HepG2 (cell line): ENCODE measurements around the gene POFUT2. TPM values are rescaled to one million over a fixed set of nuclear protein-coding genes. Genes with fewer than 3 reads are reported as not detected.

Experiments
- ATAC-seq: fragments of 200-7000 bp; cut with Tn5 transposase; 3 replicates; pipeline ENCODE4 v1.9.1; 2020; ENCODE audit warnings: mild to moderate bottlenecking, moderate library complexity
- BruUV-seq: library from RNA; stranded (reverse); fragments of 400-500 nt; replicated peaks from 2 replicates; lab custom pipeline; 2021; lab: Mats Ljungman, UMichigan
- CTCF ChIA-PET: fragments of 300-600 bp; formaldehyde crosslinking; extraction: SDS; loops from one replicate; lab custom pipeline; 2021; ENCODE audit warnings: low total read pairs, inconsistent platforms, low intra/inter-chr PET ratio; lab: Yijun Ruan, JAX
- POLR2A ChIA-PET: fragments of 350-600 bp; sonication (Branson Sonifier 250); formaldehyde crosslinking; loops from one replicate; lab custom pipeline; 2020; ENCODE audit warnings: antibody characterized with exemption, inconsistent platforms; lab: Yijun Ruan, JAX
- DNase-seq: peaks from one replicate; pipeline ENCODE4 v3.0.0-alpha.2; 2015; ENCODE audit warnings: low spot score
- FAIRE-seq: peaks from 3 replicates; lab custom pipeline; 2011; peaks lifted over from hg19 to GRCh38; lab: Jason Lieb, UNC
- H2AFZ ChIP-seq: one replicate; pipeline ENCODE4 v1.6.1; 2011; ENCODE audit warnings: low read length, inconsistent platforms
- H3K27ac ChIP-seq: fragments of 300-600 bp; 3 replicates; pipeline ENCODE4 v1.8.0; 2011; ENCODE audit warnings: mixed run types, mild to moderate bottlenecking, mixed read lengths, low read length, inconsistent platforms; ENCODE audit not compliant: insufficient read depth; ENCODE audit errors: extremely low read length
- H3K27me3 ChIP-seq, 2 experiments: fragments of 200-600 bp in 1 of 2; 2 replicates in 1 of 2; 3 replicates in 1 of 2; pipeline versions ENCODE4 v1.6.0 to v1.8.0; 2011; ENCODE audit warnings: low read length in 2 of 2, mild to moderate bottlenecking in 2 of 2, moderate library complexity in 2 of 2, inconsistent platforms in 1 of 2; ENCODE audit not compliant: insufficient read depth in 2 of 2, control insufficient read depth in 1 of 2
- H3K36me3 ChIP-seq, 2 experiments: fragments of 200-600 bp in 1 of 2; replicated peaks in 1 of 2; 2 replicates in 1 of 2; 3 replicates in 1 of 2; pipeline versions ENCODE4 v1.5.1 to v1.8.0; 2011; ENCODE audit warnings: low read length in 2 of 2, inconsistent platforms in 1 of 2; ENCODE audit not compliant: insufficient read depth in 2 of 2, control insufficient read depth in 1 of 2
- H3K4me1 ChIP-seq: 2 replicates; pipeline ENCODE4 v1.5.1; 2012; ENCODE audit warnings: low read length, inconsistent platforms; ENCODE audit not compliant: insufficient read depth
- H3K4me2 ChIP-seq: 2 replicates; pipeline ENCODE4 v1.6.0; 2011; ENCODE audit warnings: low read depth, low read length, inconsistent platforms
- H3K4me3 ChIP-seq, 3 experiments: fragments of 200-600 bp in 1 of 3; sonication (generic), shearing (Covaris generic) in 1 of 3; replicated peaks in 1 of 3; 2 replicates each; pipeline ENCODE4 v1.5.1; 2011 to 2016; ENCODE audit warnings: low read length in 3 of 3, inconsistent platforms in 2 of 3, low read depth in 2 of 3, mild to moderate bottlenecking in 2 of 3, control low read depth in 1 of 3, mixed read lengths in 1 of 3; ENCODE audit not compliant: insufficient read depth in 1 of 3
- H3K79me2 ChIP-seq: one replicate; pipeline ENCODE4 v1.6.1; 2011; ENCODE audit warnings: low read length, inconsistent platforms; ENCODE audit not compliant: insufficient read depth
- H3K9ac ChIP-seq: 2 replicates; pipeline ENCODE4 v1.6.0; 2011; ENCODE audit warnings: mild to moderate bottlenecking, low read depth, low read length, inconsistent platforms; ENCODE audit not compliant: insufficient read depth
- H3K9me3 ChIP-seq: 2 replicates; pipeline ENCODE4 v1.5.1; 2012; ENCODE audit warnings: mild to moderate bottlenecking, low read length
- H4K20me1 ChIP-seq: 2 replicates; pipeline ENCODE4 v1.6.0; 2011; ENCODE audit warnings: inconsistent platforms, mild to moderate bottlenecking, low read length, moderate library complexity; ENCODE audit not compliant: insufficient read depth
- AKAP8 ChIP-seq: sonication (generic); formaldehyde crosslinking; IDR thresholded peaks from 2 replicates; pipeline ENCODE4 v1.5.1; 2020; ENCODE audit warnings: mild to moderate bottlenecking, missing genetic modification reagents
- HOXD1 ChIP-seq: sonication (generic); formaldehyde crosslinking; IDR thresholded peaks from 2 replicates; pipeline ENCODE4 v1.5.0; 2020; ENCODE audit warnings: missing genetic modification reagents
- ISL2 ChIP-seq: sonication (generic); formaldehyde crosslinking; IDR thresholded peaks from 2 replicates; pipeline ENCODE4 v1.5.0; 2020; ENCODE audit warnings: missing genetic modification reagents
- NFYC ChIP-seq: IDR thresholded peaks from 2 replicates; pipeline ENCODE4 v1.6.1; 2016; ENCODE audit warnings: missing genetic modification reagents, missing compliant biosample characterization
- ZFP1 ChIP-seq: IDR thresholded peaks from 2 replicates; pipeline ENCODE4 v1.6.1; 2016
- ZNF12 ChIP-seq: sonication (generic); formaldehyde crosslinking; IDR thresholded peaks from 2 replicates; pipeline ENCODE4 v1.5.0; 2020; ENCODE audit warnings: missing genetic modification reagents
- ZNF24 ChIP-seq: fragments of 450-650 bp; IDR thresholded peaks from 2 replicates; pipeline ENCODE4 v1.6.1; 2017; ENCODE audit warnings: antibody characterized with exemption, mild to moderate bottlenecking
- ZNF530 ChIP-seq: sonication (generic); formaldehyde crosslinking; IDR thresholded peaks from 2 replicates; pipeline ENCODE4 v1.5.0; 2020; ENCODE audit warnings: low read depth, mild to moderate bottlenecking, missing genetic modification reagents
- ZNF619 ChIP-seq: sonication (generic); formaldehyde crosslinking; IDR thresholded peaks from 2 replicates; pipeline ENCODE4 v1.4.0; 2020; ENCODE audit warnings: mild to moderate bottlenecking, missing genetic modification reagents
- WGBS: methylation state at CpG from one replicate; pipeline ENCODE4 v1.1.6; 2017; ENCODE audit warnings: low lambda C conversion rate; 5-methylcytosine and 5-hydroxymethylcytosine counted together
- in situ Hi-C: cut with HindIII; loops from 2 replicates; pipeline ENCODE4 v1.10.0; 2017; ENCODE audit warnings: low pct_unique_long_range_greater_than_20kb; ENCODE audit not compliant: extremely low pct_ligation_motif_present
- intact Hi-C: fragments of 100-400 bp; cut with micrococcal nuclease; formaldehyde crosslinking; loops from one replicate; pipeline ENCODE4 v1.10.0; 2022; ENCODE audit not compliant: unreplicated experiment
- polyA plus RNA-seq, 8 experiments: library from polyadenylated mRNA; depleted of rRNA in 3 of 8; stranded (reverse) in 7 of 8; unstranded in 1 of 8; fragments of >200 nt; fragmentation: Illumina TruSeq in 4 of 8; extraction: Trizol in 4 of 8; gene quantifications; 2 replicates each; pipeline versions ENCODE4 v1.2.1 to v1.2.3, GENCODE V29; 2011 to 2016; ENCODE audit warnings: low read depth in 4 of 8, missing spikeins in 1 of 8, mixed read lengths in 1 of 8; ENCODE audit not compliant: insufficient read depth in 1 of 8
- total RNA-seq, 5 experiments: library from RNA; depleted of rRNA; stranded (reverse); fragments of >200 nt; fragmentation: Illumina TruSeq; extraction: Trizol; gene quantifications; 2 replicates each; pipeline ENCODE4 v1.2.3, GENCODE V29; 2016; ENCODE audit warnings: low read depth in 1 of 5

POFUT2 gene
- total and polyA plus RNA-seq, 2 of the 13 experiments (the other 11 are each of a cell fraction or from before 2014, with no cell fraction given), result 22.8 to 24.0 TPM

DNA sequence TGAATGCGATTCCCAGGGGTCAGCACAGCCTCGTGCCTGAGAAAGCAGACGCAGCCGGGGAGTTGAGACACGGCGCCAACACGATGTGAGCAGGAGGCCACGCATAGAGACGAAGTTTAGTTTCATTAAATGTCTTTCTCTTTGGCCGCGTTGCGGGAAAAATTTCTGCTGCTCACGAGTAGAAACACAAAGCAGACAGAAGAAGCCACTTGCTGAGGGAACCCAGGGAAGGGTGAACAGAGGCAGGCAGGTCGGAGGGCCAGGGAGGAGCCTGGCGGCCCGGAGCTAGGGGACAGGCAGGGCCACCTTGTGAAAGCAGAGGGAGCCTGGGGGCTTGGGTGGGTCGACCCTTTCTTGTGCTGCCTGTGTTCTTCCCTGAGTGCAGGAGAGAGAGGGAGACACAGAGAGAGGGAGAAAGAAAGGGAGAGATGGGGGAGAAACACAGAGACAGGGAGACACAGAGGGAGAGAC, 33.2 kb downstream of the POFUT2 start (continued):
- TF ChIP-seq AKAP8 (CRISPR knock-in tag) (no peak), ZNF24 (no peak), ZFP1 (no peak), ZNF12 (CRISPR knock-in tag) (no peak)

GRCh38 chr21:45253633-45254459, 33.8 kb downstream of the POFUT2 start:
- peaks cover 48% of the 10 kb centered on the region for H3K4me1 ChIP-seq
- no peak overlapping the region for H3K4me2 ChIP-seq
- in situ Hi-C loops (no loop called here), intact Hi-C loops (no loop called here)
- ChIA-PET CTCF (no interaction called here), POLR2A (no interaction called here)
- no peak for DNase-seq
- WGBS, result 55% methylated on average over 19 of the region's 28 CpGs
- no peak overlapping the region for H3K4me3 ChIP-seq
- TF ChIP-seq ISL2 (no peak), ZNF530 (CRISPR knock-in tag) (no peak), ZNF619 (CRISPR knock-in tag) (no peak), NFYC (no peak), HOXD1 (CRISPR knock-in tag) (no peak)
- FAIRE-seq, result no peak
- peaks cover 4% of the 10 kb centered on the region; the same call in 1 of the 2 replicates for H3K9me3 ChIP-seq
- no peak overlapping the region for H3K9ac ChIP-seq
- 0 out of 2 replicates have a peak, but pooled peaks cover 2% of the 10 kb centered on the region for H4K20me1 ChIP-seq
- BruUV-seq, result no TSS peak
- H3K79me2 ChIP-seq, result no peaks in the 10 kb centered on the region
- H3K27ac ChIP-seq, result no peak overlapping the region
- H2AFZ ChIP-seq, result no peak overlapping the region
- no peak for ATAC-seq
- H3K36me3 ChIP-seq, result no peaks in the 10 kb centered on the region
- peaks cover 19 to 87% of the 10 kb centered on the region in 2 experiments for H3K27me3 ChIP-seq
